OCI-LY3 (cell line): ENCODE measurements around the gene DNAH10.

Source experiments
- H2AFZ ChIP-seq: fragments of 200-600, 300-600 bp; shearing (Covaris generic); 2 replicates; pipeline ENCODE4 v1.6.0; 2014; ENCODE audit warnings: antibody characterized with exemption, low read depth, low read length
- H3K27ac ChIP-seq: fragments of 200-600, 300-600 bp; sonication (generic); 2 replicates; pipeline ENCODE4 v1.5.1; 2014; ENCODE audit warnings: mild to moderate bottlenecking, low read length, moderate library complexity, mixed read lengths
- H3K27me3 ChIP-seq: fragments of 200-600, 300-600 bp; sonication (generic); 2 replicates; pipeline ENCODE4 v1.6.1; 2014; ENCODE audit warnings: low read depth, low read length, mixed read lengths
- H3K36me3 ChIP-seq: fragments of 200-600, 300-600 bp; sonication (generic); replicated peaks from 2 replicates; pipeline ENCODE3; 2014; ENCODE audit warnings: low read depth, low read length, mixed read lengths
- H3K4me1 ChIP-seq: fragments of 300-600, 200-600 bp; sonication (generic); 2 replicates; pipeline ENCODE4 v1.6.1; 2014; ENCODE audit warnings: low read length, mixed read lengths
- H3K4me2 ChIP-seq: fragments of 200-600, 300-600 bp; sonication (generic); 2 replicates; pipeline ENCODE4 v1.6.1; 2014; ENCODE audit warnings: low read length, mixed read lengths
- H3K4me3 ChIP-seq: fragments of 300-600, 200-600 bp; sonication (generic); 2 replicates; pipeline ENCODE4 v1.5.1; 2014; ENCODE audit warnings: antibody characterized with exemption, mild to moderate bottlenecking, low read length, moderate library complexity
- H3K79me2 ChIP-seq: fragments of 300-600, 200-600 bp; shearing (Covaris generic); 2 replicates; pipeline ENCODE4 v1.6.1; 2014; ENCODE audit warnings: mild to moderate bottlenecking, low read length, mixed read lengths
- H3K9ac ChIP-seq: fragments of 300-600, 200-600 bp; shearing (Covaris generic); 2 replicates; pipeline ENCODE4 v1.6.0; 2014; ENCODE audit warnings: mild to moderate bottlenecking, low read length, moderate library complexity
- H3K9me3 ChIP-seq: fragments of 200-600, 300-600 bp; shearing (Covaris generic); 2 replicates; pipeline ENCODE4 v1.6.1; 2014; ENCODE audit warnings: low read length, mixed read lengths; ENCODE audit not compliant: insufficient read depth
- H4K20me1 ChIP-seq: fragments of 200-600, 300-600 bp; sonication (generic); 2 replicates; pipeline ENCODE4 v1.6.1; 2016; ENCODE audit warnings: low read length, mixed read lengths; ENCODE audit not compliant: insufficient read depth
- CTCF ChIP-seq: fragments of 200-600, 300-600 bp; sonication (generic); IDR thresholded peaks from 2 replicates; pipeline ENCODE4 v1.5.1; 2014; ENCODE audit warnings: antibody characterized with exemption, low read length, low read depth
- EZH2phosphoT487 ChIP-seq: fragments of 200-600 bp; shearing (Covaris generic); IDR thresholded peaks from 2 replicates; pipeline ENCODE4 v1.6.1; 2018; ENCODE audit warnings: antibody characterized with exemption, mixed run types, low read depth

DNAH10 gene

GRCh38 chr12:123839826-123840225 lies 77.7 kb downstream of the DNAH10 start:
- H3K79me2 ChIP-seq: no peaks in the 10 kb centered on the region
- no peak overlapping the region for H3K27ac ChIP-seq
- no peak overlapping the region for H3K4me3 ChIP-seq
- H2AFZ ChIP-seq: no peak overlapping the region
- H3K4me1 ChIP-seq: peaks cover 10% of the 10 kb centered on the region
- 0 out of 2 replicates have a peak, but pooled peaks cover under 1% of the 10 kb centered on the region for H3K9me3 ChIP-seq
- no peak overlapping the region for H3K9ac ChIP-seq
- no peaks in the 10 kb centered on the region for H3K36me3 ChIP-seq
- no peak overlapping the region for H3K4me2 ChIP-seq
- H4K20me1 ChIP-seq: no peaks in the 10 kb centered on the region
- TF ChIP-seq CTCF (no peak), EZH2phosphoT487 (no peak)
- no peaks in the 10 kb centered on the region for H3K27me3 ChIP-seq

- H3K27ac ChIP-seq: no peak overlapping the region
- H3K9ac ChIP-seq: no peak overlapping the region
- H2AFZ ChIP-seq: no peak overlapping the region
- H3K27me3 ChIP-seq: no peaks in the 10 kb centered on the region
- no peaks in the 10 kb centered on the region for H3K36me3 ChIP-seq
- H4K20me1 ChIP-seq: no peaks in the 10 kb centered on the region
- TF ChIP-seq EZH2phosphoT487 (no peak), CTCF (no peak)
- H3K4me1 ChIP-seq: peaks cover 10% of the 10 kb centered on the region
- no peak overlapping the region for H3K4me3 ChIP-seq
- H3K79me2 ChIP-seq: no peaks in the 10 kb centered on the region
- H3K4me2 ChIP-seq: no peak overlapping the region
- no peaks in the 10 kb centered on the region for H3K9me3 ChIP-seq
These were observed 78.8 kb downstream of the DNAH10 start for GRCh38 chr12:123840765-123841425.

GRCh38 chr12:123843912-123844748 lies 82.0 kb downstream of the DNAH10 start:
- Histone ChIP-seq H3K4me1 (peaks cover 10% of the 10 kb centered on the region), H3K4me3 (no peak overlapping the region), H3K36me3 (no peaks in the 10 kb centered on the region), H2AFZ (no peak overlapping the region), H3K9ac (no peak overlapping the region), H4K20me1 (no peaks in the 10 kb centered on the region), H3K9me3 (no peaks in the 10 kb centered on the region), H3K27me3 (no peaks in the 10 kb centered on the region), H3K79me2 (no peaks in the 10 kb centered on the region), H3K4me2 (no peak overlapping the region), H3K27ac (no peak overlapping the region)
- TF ChIP-seq EZH2phosphoT487 (no peak), CTCF (no peak)

GRCh38 chr12:123845881-123846280 lies 83.8 kb downstream of the DNAH10 start:
- no peak overlapping the region for H3K4me2 ChIP-seq
- H3K9ac ChIP-seq: no peak overlapping the region
- H3K9me3 ChIP-seq: no peaks in the 10 kb centered on the region
- no peak for TF ChIP-seq EZH2phosphoT487
- no peak for TF ChIP-seq CTCF
- peaks cover 10% of the 10 kb centered on the region for H3K4me1 ChIP-seq
- H3K4me3 ChIP-seq: no peak overlapping the region
- no peak overlapping the region for H2AFZ ChIP-seq
- no peaks in the 10 kb centered on the region for H3K27me3 ChIP-seq
- H3K36me3 ChIP-seq: no peaks in the 10 kb centered on the region
- H3K27ac ChIP-seq: no peak overlapping the region
- no peaks in the 10 kb centered on the region for H4K20me1 ChIP-seq
- no peaks in the 10 kb centered on the region for H3K79me2 ChIP-seq
